ELF-1 (cell line): ENCODE measurements around the gene DNAH5.

Experiments
- DNase-seq: peaks from one replicate; pipeline ENCODE4 v3.0.0-alpha.2; 2016; ENCODE audit warnings: low read depth, low spot score

Gene DNAH5

DNA sequence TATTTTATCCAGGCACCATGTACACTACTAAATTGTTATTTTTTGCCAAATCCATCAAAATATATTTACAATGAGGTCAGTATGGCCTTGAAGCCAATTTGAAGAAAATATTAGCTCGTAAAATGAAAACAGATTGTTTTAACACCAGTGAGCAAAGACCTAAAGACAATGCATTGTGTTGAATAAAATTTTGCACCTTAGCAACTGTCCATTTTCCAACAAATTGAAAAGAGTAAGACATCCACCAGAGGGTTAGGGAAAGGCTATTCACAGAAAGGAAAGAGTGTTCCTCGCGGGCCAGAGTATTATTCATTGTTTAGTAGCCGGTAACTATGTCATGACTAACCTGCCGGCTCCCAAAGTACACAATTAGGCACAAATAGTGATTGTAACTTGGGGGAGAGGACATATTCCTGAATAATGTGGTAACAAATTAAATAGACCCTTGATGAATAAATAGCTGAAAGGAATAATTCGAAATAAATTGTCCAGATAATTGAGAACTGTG is 213.3 kb downstream of the DNAH5 start:
- DNase-seq: no peak

DNA sequence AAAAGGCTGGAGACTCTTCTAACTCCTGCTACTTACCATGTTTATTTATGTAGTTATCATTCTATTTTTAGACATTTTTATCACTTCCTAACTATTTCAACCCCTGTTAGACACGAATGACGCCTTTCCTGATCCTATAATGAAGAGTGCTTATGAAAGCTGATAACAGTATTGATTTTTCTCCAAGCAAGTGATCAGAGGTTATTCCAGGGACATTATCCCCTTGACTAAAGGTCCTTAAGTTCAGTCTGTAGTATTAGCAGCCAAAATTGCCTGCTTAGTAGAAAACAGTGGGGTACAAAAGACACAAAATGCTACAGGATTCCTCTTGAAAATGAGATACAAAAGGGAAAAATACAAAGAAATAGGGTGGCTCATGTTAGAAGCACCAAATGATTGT is 235.6 kb downstream of the DNAH5 start:
- DNase-seq: no peak

DNA sequence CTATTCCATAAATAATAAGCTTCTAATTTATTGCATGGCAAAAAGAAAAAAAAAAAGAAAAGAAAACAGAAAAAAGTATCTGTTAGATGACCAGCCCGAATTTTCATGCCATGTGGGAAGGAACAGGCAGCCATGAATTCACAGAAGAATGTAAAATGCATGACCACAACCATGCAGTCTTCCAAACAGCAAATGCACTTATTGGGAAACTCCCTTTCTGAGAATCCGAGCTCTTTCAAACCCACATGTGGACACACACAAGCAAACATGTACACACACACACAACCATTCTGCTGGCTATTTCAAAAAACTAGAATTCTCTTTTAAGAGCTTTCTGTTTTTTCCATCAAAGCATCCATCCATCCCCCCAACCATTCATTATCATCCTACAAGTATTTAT is 236.1 kb downstream of the DNAH5 start:
- no peak for DNase-seq

DNA sequence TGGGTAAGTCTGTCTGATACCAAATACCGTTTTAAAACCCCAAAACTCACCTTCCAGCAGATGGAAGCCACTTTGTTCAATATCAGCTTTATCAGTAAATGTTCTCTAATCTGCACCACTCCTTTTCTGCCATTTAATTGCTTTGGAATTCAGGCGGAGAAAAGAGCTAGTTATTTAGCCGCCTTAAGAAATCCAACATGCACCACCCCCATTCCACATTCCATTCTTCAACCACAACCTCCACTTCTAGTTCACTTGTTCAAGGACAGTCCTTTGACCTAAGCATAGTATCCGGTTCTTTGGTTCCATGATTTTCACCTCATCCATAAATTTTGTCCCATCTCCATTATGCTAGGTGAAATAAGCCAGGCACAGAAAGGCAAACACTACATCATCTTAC is 240.1 kb downstream of the DNAH5 start:
- DNase-seq: no peak

DNA sequence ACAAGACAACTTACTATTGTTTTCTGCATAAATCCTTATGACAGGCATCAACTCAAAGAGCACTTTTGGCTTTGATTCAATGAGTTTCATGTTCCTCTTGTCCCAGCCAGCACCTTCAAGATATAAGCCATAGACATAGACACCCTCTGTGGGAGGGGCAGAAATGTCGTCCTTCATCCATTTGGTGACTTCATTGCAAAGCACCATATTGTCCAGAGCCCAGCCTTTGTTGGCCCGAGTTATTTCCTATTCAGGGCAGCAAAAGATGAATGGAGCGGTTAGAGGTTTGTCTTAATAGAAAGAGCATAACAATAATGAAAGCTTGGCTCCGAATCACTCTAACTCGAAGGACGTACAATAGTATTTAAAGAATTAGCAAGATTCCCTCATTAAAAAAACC is 243.9 kb downstream of the DNAH5 start:
- DNase-seq: no peak

DNA sequence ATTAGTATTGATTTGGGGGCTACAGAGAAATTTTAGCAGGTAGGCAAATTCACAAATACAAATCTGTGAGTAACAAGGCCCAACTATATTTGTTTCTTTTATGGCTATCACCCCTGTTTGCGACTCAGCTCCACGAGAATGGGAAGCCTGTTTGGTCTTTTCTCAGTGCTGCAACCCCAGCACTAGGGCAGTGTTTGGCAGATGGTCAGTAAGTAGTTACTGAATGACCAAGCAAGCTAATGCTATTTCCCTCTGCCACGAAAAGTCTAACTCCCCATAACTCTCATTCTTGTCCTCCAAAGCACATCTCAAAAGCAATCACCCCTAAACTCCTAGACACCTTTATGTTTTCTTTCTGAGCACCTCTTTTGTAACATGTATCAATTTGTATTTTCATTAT is 245.6 kb downstream of the DNAH5 start:
- no peak for DNase-seq

DNA sequence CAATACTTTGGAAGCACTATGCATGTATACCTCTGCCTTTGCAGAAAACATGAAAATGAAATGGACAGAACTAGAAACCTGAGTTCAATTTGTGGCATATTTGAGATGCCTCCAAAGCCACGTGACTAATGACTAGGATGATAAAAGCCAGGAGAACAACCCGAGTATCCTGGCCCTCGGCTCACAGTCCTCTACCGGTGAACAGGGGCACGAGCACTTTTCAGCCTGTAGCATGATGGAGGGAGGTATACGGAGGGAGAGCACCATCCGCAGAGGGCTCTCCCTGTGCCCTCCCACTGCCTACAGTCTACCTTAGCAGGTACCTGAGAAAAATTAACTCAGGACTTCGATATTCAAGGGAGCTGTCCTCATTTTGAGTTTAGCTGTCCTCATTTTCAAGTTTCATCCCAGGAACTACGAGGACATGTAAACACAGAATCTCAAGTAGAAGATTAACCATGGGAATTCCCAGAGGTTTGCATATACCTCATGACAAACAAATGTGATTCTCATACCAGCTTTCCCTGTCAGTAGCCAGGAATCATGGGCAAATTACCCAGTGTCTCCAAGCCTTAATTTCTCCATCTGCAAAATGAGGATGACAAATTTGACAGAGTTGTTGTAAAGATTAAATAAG is 249.3 kb downstream of the DNAH5 start:
- no peak for DNase-seq

DNA sequence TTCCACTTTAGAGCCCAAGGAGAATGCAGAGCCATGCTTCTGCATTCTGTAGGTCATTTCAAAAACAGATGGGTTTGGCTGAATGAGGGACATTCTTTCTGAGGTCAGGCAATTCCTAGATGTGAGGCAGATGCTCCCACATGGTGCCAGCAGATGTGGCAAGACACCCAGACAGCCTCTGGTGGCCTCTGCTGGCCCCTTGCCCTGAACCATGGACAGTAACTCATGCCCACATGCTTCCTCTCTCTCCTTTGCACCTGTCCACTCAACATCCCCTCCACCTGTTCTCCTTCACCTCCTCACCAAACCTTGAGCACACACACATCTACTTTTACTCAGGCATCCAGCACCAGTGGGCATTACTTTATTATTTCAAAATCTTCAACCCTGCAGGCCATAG is 252.3 kb downstream of the DNAH5 start:
- DNase-seq: no peak

DNA sequence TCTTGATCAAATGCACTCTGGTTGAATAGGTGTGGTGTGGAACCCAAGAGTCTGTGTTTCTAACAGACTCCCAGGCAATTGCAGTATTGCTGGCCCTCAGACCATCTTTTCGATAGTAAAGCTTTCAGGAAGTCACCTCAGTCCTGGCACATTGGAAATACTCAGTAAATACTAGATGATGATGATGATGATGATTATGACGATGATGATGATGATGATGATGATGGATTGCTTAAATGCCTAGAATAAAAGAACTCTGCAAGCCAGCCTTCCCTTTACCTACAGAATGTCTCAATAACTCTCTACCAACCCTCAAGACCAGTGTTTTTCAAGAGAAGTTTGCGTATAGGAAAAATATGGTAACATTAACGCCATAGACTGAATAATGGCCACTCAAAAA is 268.0 kb downstream of the DNAH5 start:
- no peak for DNase-seq

DNA sequence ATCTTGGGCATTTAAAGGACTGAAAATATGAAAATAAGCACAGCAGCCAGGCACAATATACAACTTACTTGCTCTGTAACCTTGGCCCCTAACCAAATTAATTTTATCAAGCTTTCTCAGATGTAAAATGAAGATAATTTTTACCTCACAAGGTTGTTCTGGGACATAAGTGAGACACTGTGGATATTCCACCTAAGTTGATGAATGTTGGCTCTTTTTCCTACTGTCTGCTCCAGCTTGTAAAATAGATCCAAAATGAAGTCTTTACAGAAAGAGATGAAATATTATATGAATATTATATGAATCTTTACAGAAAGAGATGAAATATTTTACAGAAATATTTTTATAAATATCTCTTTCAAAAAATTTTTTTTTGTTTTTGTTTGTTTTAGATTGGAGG is 270.1 kb downstream of the DNAH5 start:
- no peak for DNase-seq

DNA sequence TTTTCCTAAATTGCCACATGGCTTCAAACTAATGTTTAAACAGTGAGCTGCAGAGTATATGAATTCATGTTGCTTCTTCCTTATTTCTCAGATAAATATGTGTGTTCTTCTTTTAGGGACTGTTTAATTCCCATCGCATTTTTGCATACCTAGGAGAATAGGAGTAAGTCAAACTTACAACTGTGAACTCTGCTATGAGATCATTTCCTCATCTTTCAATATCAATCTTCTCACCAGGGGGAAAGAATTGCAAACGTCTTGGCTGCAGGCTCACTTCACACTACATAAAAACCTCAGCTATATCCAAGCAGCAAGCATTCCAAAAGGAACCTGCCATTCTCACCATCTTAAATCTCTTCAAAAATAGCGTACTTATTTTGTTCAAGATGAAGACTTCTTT is 271.0 kb downstream of the DNAH5 start:
- no peak for DNase-seq

DNA sequence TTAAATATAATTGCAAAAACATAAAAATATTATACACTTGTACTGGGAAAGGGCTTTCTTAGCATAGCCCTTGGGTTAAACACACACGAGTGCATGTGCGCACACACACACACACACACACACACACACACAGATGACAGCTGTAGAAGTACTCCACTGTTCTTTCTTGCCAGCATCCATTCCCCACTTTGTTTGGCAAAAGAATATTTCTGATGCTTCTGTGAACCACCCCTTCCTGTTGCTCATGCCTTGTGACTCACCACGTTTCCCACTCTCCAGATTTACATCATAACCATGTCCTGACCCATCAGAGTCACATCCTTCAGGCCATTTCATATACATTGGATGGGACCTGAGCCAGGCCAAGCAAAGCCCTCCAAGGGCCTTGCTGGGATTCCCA is 280.1 kb downstream of the DNAH5 start:
- DNase-seq: no peak

DNA sequence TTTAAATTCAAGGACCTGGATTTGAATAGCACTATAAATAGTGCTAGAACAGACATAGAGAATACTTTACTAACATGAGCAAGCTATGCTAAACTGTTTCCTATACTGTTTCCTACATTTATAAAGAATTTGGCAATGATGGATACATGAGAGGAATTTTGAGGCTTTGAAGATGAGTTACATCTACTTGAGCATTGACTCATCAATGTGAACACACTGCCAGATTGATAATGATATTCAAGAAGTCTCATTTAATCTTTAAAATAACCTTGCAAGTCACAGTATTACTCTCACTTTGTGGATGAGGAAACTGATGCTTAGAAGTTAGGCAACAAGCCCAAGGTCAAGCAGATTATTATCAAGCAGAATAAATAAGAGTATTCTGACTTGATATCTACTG is 281.9 kb downstream of the DNAH5 start:
- DNase-seq: no peak

DNA sequence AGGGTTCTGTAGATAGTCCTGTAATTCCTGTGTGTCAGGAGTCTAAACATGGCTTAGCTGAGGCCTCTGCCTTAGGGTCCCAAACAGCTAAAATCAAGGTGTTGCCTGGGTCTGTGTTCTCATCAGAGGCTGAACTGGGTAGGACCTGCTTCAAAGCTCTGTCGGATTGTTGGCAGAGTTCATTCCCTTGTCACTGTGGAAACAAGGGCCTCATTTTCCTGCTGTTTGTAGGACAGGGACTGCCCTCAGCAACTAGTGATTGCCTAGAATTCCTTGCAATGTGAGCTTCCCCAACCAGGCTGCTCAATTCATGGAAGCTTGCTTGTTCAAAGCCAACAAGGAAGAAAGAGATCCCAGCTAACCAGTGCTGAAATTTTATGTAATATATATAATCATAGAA is 283.2 kb downstream of the DNAH5 start:
- no peak for DNase-seq

DNA sequence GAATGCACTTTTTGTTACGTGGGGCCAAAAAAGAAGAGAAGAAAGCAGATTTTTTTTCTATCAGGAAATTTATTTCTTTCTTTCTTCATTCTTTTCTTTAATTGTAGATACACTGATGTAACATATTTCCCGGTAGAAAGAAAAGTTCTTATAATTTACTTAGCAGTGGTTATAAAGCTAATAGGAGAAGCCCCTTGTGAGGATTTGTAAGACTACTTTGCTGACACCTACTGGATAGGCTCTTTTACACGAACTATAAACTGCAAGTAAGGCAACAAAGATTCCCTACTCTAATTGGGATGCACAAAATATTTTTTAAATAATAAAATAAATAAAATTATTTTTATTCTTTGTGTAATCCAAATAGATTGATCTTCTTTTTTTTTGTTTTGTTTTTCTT is 284.4 kb downstream of the DNAH5 start:
- no peak for DNase-seq

DNA sequence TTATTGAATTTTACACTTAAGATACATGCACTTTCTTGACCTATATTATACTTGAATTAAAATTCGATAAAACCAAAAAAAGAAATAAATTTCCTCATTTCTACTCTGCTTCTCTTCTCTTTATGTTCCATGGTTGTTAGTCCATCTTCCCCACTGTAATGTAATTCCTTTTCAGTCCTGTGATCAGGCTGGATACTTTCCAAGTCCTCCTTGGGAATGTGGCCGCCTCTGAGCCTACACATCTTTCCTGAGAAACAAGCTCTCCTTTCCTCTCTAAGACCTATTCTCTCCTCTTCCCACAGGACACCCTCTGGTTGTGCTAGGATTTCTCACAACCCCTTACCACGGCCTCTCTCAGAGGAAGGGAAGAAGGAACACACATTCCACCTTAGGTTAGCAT is 285.1 kb downstream of the DNAH5 start:
- no peak for DNase-seq

DNA sequence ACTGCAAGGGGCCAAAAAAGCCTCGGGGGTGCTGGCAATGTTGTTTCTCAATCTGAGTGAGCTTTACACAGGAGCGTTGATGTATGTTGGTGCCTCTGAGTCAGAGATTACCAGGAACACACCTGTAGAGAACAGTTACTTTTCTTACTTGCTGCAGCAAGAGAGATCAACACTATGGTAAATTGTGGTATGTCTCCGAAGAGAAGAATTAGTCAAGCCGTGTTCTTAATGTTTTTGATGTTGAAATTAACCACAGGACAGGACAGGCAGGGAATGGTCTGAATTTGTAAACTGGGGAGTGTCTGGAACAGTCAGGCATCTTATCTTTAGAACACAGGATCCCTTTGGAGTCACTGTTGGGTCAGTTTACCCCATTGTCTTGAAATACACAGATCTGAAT is 285.7 kb downstream of the DNAH5 start:
- DNase-seq: no peak

DNA sequence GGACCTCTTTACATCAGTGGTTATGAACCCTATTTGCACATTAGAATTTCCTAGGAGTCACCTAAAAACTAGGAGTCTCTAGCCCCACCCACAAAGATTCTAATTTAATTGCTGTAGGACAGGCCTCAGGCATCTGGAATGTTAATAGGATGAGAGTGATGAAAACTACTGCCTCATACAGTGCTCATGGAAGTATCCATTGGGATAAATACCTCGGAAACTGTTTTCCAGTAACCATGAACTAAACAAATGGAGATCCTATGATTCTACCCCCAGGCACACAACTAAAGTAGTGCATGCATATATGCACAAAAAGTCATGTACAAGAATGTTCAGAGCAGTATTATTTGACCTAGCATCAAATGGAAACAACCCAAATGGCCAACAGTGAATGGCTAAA is 286.3 kb downstream of the DNAH5 start:
- no peak for DNase-seq

DNA sequence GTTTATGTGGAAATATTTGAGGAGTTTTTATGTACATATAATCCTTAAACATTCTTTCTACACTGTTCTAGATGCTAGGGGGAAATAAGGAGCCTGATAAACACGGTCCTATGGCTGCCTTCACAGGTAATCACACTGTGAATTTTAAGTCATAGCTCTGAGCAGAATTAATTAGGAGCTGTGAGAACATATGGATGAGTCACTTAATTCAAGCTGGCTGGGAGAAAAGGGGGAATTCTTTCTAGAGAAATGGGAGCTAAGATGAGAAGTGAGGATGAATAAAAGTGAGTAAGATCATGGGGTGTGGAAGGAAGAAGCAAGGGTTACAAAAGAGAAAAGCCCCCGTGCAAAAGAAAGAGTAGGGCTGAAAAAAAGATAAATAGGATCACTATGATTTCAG is 290.8 kb downstream of the DNAH5 start:
- DNase-seq: no peak

DNA sequence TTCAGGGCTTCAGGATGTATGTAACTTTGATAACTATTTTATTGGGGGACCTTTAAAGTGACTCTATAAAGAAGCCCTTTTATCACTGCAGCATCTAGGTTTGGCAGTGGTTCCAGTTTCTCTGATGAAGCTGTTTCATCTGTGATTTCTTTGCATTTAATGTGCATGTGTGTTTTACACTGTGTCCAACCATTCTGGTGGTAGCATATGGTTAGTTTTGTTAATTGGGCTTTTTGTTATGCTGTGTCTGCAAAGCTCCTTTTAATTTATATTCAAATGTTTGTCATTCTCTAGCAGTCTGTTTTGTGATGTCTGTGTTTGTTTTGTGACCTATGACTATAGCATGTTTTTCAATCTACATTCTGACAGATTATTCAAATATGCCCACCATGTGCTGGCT is 294.8 kb downstream of the DNAH5 start:
- no peak for DNase-seq

DNA sequence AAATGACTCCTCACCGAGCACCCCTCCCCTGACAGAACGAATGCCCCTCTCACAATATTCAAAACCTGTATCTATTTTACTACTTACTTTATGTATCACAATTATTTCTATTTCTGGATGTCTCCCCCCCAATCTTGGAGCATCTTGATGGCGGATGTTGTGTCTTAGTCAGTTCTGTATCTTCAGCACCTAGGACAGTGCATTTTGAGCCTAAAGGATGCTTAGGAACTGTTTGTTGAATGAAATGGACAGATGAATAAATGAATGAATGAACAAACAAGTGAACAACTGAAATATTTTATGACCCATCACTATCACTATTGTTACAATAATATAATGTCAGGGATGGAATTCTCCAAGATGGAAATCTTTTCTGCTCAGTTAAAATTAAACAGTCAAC is 295.7 kb downstream of the DNAH5 start:
- DNase-seq: no peak

DNA sequence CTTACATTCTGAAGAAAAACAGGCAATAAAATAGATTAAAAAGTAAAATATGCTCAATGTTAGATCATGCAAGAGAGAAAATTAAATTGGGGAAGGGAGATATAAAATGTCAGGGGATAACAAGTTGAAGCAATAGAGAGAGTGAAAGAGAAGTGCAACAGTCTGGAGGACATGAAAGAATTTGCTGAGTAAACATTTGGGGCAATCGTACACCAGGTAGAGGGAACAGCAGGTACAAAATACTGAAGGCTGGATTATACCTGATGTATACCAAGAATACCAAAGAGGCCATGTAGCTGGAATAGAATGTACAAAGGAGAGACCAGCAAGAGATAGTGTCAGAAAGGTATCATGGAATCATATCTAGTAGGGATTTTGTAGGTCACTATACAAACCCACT is 300.8 kb downstream of the DNAH5 start:
- no peak for DNase-seq

DNA sequence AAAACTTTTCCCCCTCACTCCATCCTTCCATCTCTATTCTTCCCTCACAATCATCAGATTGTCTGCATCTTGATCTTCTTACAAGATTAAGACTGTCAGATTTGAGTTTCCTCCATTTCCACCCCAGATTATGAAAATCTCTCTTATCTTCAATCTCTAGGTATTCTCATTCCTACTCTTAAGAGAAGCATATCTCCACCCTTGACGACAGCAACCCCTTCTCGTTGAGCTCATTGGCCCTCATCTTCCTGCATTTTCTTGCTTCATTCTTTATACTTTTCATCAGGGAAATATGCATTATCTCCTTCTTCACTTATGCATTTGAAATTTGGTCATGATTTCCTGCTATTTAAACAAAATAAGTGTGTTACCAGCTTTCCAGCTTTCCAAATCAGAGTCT is 301.3 kb downstream of the DNAH5 start:
- DNase-seq: no peak
